ENCODE data around the gene NELL2.

The NELL2 gene

DNA sequence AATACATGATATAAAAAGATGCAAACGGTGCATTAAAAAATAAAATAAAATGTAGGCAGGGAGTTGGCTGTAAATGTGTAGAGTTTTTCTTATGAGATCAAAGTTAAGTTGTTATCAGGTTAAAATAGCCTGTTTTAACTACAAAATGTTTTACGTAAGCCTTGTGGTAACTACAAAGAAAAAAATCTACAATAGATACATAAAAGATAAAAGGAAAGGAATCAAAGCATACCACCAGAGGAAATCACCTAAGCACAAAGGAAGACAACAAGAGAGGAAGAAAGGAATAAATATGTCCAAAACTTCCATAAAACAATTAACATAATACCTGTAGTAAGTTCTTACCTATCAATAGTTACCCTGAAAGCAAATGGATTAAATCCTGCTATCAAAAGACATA lies 12.2 kb downstream of the NELL2 start:
- Histone ChIP-seq H3K4me3 (replicated peaks; ENCODE audit: insufficient read depth, low read length) (no peak overlapping the region), H3K27me3 (ENCODE audit: insufficient read depth, poor library complexity, severe bottlenecking) (no peaks in the 10 kb centered on the region), H3K27ac (replicated peaks) (no peak overlapping the region)
- DNase-seq (ENCODE audit: low read depth in 1 of 2, low spot score in 1 of 2), result no peak
- TF ChIP-seq, protein P1, sequence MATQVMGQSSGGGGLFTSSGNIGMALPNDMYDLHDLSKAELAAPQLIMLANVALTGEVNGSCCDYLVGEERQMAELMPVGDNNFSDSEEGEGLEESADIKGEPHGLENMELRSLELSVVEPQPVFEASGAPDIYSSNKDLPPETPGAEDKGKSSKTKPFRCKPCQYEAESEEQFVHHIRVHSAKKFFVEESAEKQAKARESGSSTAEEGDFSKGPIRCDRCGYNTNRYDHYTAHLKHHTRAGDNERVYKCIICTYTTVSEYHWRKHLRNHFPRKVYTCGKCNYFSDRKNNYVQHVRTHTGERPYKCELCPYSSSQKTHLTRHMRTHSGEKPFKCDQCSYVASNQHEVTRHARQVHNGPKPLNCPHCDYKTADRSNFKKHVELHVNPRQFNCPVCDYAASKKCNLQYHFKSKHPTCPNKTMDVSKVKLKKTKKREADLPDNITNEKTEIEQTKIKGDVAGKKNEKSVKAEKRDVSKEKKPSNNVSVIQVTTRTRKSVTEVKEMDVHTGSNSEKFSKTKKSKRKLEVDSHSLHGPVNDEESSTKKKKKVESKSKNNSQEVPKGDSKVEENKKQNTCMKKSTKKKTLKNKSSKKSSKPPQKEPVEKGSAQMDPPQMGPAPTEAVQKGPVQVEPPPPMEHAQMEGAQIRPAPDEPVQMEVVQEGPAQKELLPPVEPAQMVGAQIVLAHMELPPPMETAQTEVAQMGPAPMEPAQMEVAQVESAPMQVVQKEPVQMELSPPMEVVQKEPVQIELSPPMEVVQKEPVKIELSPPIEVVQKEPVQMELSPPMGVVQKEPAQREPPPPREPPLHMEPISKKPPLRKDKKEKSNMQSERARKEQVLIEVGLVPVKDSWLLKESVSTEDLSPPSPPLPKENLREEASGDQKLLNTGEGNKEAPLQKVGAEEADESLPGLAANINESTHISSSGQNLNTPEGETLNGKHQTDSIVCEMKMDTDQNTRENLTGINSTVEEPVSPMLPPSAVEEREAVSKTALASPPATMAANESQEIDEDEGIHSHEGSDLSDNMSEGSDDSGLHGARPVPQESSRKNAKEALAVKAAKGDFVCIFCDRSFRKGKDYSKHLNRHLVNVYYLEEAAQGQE (IDR thresholded peaks at IDR 0.05; ENCODE audit: insufficient replicate concordance, low read depth), result no peak
- TF ChIP-seq, protein P2, sequence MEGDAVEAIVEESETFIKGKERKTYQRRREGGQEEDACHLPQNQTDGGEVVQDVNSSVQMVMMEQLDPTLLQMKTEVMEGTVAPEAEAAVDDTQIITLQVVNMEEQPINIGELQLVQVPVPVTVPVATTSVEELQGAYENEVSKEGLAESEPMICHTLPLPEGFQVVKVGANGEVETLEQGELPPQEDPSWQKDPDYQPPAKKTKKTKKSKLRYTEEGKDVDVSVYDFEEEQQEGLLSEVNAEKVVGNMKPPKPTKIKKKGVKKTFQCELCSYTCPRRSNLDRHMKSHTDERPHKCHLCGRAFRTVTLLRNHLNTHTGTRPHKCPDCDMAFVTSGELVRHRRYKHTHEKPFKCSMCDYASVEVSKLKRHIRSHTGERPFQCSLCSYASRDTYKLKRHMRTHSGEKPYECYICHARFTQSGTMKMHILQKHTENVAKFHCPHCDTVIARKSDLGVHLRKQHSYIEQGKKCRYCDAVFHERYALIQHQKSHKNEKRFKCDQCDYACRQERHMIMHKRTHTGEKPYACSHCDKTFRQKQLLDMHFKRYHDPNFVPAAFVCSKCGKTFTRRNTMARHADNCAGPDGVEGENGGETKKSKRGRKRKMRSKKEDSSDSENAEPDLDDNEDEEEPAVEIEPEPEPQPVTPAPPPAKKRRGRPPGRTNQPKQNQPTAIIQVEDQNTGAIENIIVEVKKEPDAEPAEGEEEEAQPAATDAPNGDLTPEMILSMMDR (IDR thresholded peaks at IDR 0.05; ENCODE audit: insufficient read depth, low read length), result no peak
- TF ChIP-seq SPI1 (IDR thresholded peaks at IDR 0.05; ENCODE audit: borderline replicate concordance, low read depth) (no peak), POLR2AphosphoS5 (IDR thresholded peaks at IDR 0.05; ENCODE audit: low read depth) (no peak), GABPA (IDR thresholded peaks at IDR 0.05; ENCODE audit: low read depth) (no peak)

DNA sequence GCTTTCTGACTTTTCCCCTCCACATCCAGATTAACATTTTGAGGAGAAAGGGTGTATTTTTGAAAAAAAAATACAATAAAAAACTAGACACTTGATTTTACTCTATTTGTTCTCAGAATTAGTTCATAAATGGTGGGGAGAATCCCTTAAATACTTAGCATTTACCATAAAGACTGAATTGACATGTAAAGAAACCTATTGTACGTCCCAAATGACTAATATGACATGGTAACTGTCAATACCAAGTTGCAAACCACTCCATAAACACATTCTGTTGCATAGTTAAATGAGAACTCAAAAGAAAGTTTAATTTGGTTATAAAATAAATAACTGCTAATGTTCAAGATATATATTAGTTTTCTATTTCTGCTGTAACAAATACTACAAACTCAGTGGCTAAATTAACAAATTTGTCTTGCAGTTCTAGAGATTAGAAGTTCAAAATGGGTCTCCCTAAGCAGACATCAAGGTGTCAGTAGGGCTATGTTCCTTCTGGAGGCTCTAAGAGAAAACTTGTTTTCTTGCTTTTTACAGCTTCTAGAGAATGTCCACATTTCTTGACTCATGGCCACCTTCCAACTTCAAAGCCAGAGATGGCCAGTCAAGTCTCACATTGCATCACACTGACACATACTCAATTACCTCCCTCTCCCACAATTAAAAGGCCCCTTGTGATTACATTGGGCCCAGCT lies 16.0 kb downstream of the NELL2 start:
- TF ChIP-seq GABPA (IDR thresholded peaks at IDR 0.05; ENCODE audit: low read depth) (no peak), POLR2AphosphoS5 (IDR thresholded peaks at IDR 0.05; ENCODE audit: low read depth) (no peak), SPI1 (IDR thresholded peaks at IDR 0.05; ENCODE audit: borderline replicate concordance, low read depth) (no peak)
- TF ChIP-seq, protein P1 (IDR thresholded peaks at IDR 0.05; ENCODE audit: insufficient replicate concordance, low read depth), result no peak
- TF ChIP-seq, protein P2 (IDR thresholded peaks at IDR 0.05; ENCODE audit: insufficient read depth, low read length), result no peak
- Histone ChIP-seq H3K4me3 (replicated peaks; ENCODE audit: insufficient read depth, low read length) (no peak overlapping the region), H3K27ac (replicated peaks) (no peak overlapping the region), H3K27me3 (ENCODE audit: insufficient read depth, poor library complexity, severe bottlenecking) (peaks cover 3% of the 10 kb centered on the region)
- no peak for DNase-seq (ENCODE audit: low read depth in 1 of 2, low spot score in 1 of 2)

DNA sequence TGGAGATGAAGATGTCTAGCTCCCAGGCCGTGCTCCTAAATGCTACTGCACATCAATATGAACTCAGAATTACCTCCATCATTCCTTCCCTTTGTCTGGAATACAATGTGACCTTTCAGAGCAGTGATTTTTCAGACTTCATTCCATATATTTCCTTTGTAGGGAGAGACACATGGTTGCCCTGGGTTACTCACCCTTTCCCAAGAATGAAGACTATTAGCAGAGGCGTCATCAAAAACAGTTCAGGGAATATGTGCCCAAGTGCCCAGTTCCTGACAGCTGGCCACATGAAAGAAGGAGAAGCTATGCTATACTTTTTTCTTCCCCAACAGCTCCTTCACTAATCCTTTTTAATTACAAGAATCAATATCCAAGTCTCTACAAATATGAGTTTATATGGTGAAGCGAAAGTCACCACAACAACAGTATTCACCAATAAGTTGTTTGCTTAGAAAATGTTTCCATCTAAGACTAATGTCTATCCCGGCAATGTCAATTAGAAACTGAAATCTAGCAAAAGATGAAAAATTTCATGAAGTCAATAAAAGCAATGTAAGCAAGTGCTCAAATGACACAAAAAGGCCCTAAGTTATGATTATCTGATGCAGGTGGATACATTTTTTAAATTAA lies 17.8 kb downstream of the NELL2 start:
- peaks cover 3% of the 10 kb centered on the region for H3K27me3 ChIP-seq (ENCODE audit: insufficient read depth, poor library complexity, severe bottlenecking)
- TF ChIP-seq POLR2AphosphoS5 (IDR thresholded peaks at IDR 0.05; ENCODE audit: low read depth) (no peak), GABPA (IDR thresholded peaks at IDR 0.05; ENCODE audit: low read depth) (no peak), SPI1 (IDR thresholded peaks at IDR 0.05; ENCODE audit: borderline replicate concordance, low read depth) (no peak)
- TF ChIP-seq, protein P2 (IDR thresholded peaks at IDR 0.05; ENCODE audit: insufficient read depth, low read length), result no peak
- TF ChIP-seq, protein P1 (IDR thresholded peaks at IDR 0.05; ENCODE audit: insufficient replicate concordance, low read depth), result no peak
- no peak overlapping the region for H3K4me3 ChIP-seq (replicated peaks; ENCODE audit: insufficient read depth, low read length)
- DNase-seq (ENCODE audit: low read depth in 1 of 2, low spot score in 1 of 2), result no peak
- no peak overlapping the region for H3K27ac ChIP-seq (replicated peaks)
